PC-3 (cell line): ENCODE measurements around the gene RPRD1A. TPM values are rescaled to one million over a fixed set of nuclear protein-coding genes. Genes with fewer than 3 reads are reported as not detected.
"Not testable (repeated sequence)": the region's sequence is repeated elsewhere in the genome, so short reads cannot be mapped to it uniquely, and the experiment has no call there.

ENCODE experiments used
- ATAC-seq: fragments of 200-7000 bp; cut with Tn5 transposase; 2 replicates; pipeline ENCODE4 v1.9.1; 2020; ENCODE audit warnings: mild to moderate bottlenecking, moderate library complexity
- BruUV-seq: library from RNA; stranded (reverse); fragments of 400-500 nt; replicated peaks from 2 replicates; lab custom pipeline; 2021; lab: Mats Ljungman, UMichigan
- CTCF ChIA-PET: fragments of 300-600 bp; sonication (Branson Sonifier 250); formaldehyde crosslinking; loops from one replicate; lab custom pipeline; 2022; ENCODE audit warnings: antibody characterized with exemption; lab: Charles Lee
- POLR2A ChIA-PET: fragments of 300-600 bp; sonication (Branson Sonifier 250); formaldehyde crosslinking; loops from one replicate; lab custom pipeline; 2022; ENCODE audit warnings: antibody characterized with exemption; ENCODE audit not compliant: unreplicated experiment; lab: Charles Lee
- DNase-seq: peaks from one replicate; pipeline ENCODE4 v3.0.0-alpha.2; 2015
- H2AFZ ChIP-seq: fragments of 300-600 bp; sonication (generic); 2 replicates; pipeline ENCODE4 v1.6.0; 2016; ENCODE audit warnings: antibody characterized with exemption, low read length
- H3F3A ChIP-seq: fragments of 300-600 bp; sonication (generic); one replicate; pipeline ENCODE4 v1.6.0; 2017; ENCODE audit warnings: antibody characterized with exemption, low read length, control low read depth, mild to moderate bottlenecking; ENCODE audit not compliant: unreplicated experiment
- H3K27ac ChIP-seq: fragments of 300-600 bp; sonication (generic); 2 replicates; pipeline ENCODE4 v1.5.1; 2016; ENCODE audit warnings: mild to moderate bottlenecking, low read length
- H3K27me3 ChIP-seq: fragments of 300-600 bp; sonication (generic); 2 replicates; pipeline ENCODE4 v1.6.1; 2016; ENCODE audit warnings: low read length, mixed read lengths
- H3K36me3 ChIP-seq: fragments of 300-600 bp; sonication (generic); 2 replicates; pipeline ENCODE4 v1.6.1; 2016; ENCODE audit warnings: low read depth, mixed run types, low read length, mixed read lengths
- H3K4me1 ChIP-seq: fragments of 300-600 bp; sonication (generic); 2 replicates; pipeline ENCODE4 v1.5.1; 2016; ENCODE audit warnings: low read length; ENCODE audit not compliant: insufficient read depth
- H3K4me2 ChIP-seq: fragments of 300-600 bp; sonication (generic); 2 replicates; pipeline ENCODE4 v1.6.0; 2016; ENCODE audit warnings: low read length
- H3K4me3 ChIP-seq: fragments of 300-600 bp; sonication (generic); 2 replicates; pipeline ENCODE4 v1.5.1; 2016; ENCODE audit warnings: mild to moderate bottlenecking, low read length, mixed read lengths
- H3K79me2 ChIP-seq: fragments of 300-600 bp; sonication (generic); 2 replicates; pipeline ENCODE4 v1.6.1; 2017; ENCODE audit warnings: low read length, mixed read lengths
- H3K9ac ChIP-seq: fragments of 300-600 bp; sonication (generic); 2 replicates; pipeline ENCODE4 v1.6.0; 2016; ENCODE audit warnings: mild to moderate bottlenecking, low read length
- H3K9me2 ChIP-seq: fragments of 300-600 bp; sonication (generic); replicated peaks from 2 replicates; pipeline ENCODE4 v1.6.1; 2016; ENCODE audit warnings: mixed run types, low read length, mixed read lengths
- H3K9me3 ChIP-seq: fragments of 300-600 bp; sonication (generic); 2 replicates; pipeline ENCODE4 v1.6.1; 2016; ENCODE audit warnings: low read length, mixed read lengths
- H4K20me1 ChIP-seq: fragments of 300-600 bp; sonication (generic); 2 replicates; pipeline ENCODE4 v1.6.1; 2016; ENCODE audit warnings: low read length, mixed read lengths
- EZH2 ChIP-seq: fragments of 300-600 bp; sonication (generic); IDR thresholded peaks from one replicate; pipeline ENCODE4 v1.6.1; 2017; ENCODE audit warnings: antibody characterized with exemption, mild to moderate bottlenecking, low read length; ENCODE audit not compliant: unreplicated experiment
- EZH2phosphoT487 ChIP-seq: fragments of 300-600 bp; sonication (generic); IDR thresholded peaks from 2 replicates; pipeline ENCODE4 v1.6.1; 2018; ENCODE audit warnings: mild to moderate bottlenecking, antibody characterized with exemption, low read length, borderline replicate concordance
- intact Hi-C: fragments of 100-400 bp; cut with micrococcal nuclease; formaldehyde crosslinking; loops from 2 replicates; pipeline ENCODE4 v1.9.0; 2023
- total RNA-seq: library from RNA; depleted of rRNA; stranded (reverse); fragments of >200 nt; gene quantifications from 2 replicates; pipeline ENCODE4 v1.2.3, GENCODE V29; 2014
- TF ChIP-seq, protein P1 (sequence below): fragments of 300-600 bp; sonication (generic); conservative IDR thresholded peaks from 2 replicates; pipeline ENCODE4 v1.5.1; 2017; ENCODE audit warnings: antibody characterized with exemption, low read depth, mild to moderate bottlenecking, low read length

RPRD1A gene
- total RNA-seq, 1 experiment from 2014 or later, result 42.2 TPM

GRCh38 chr18:36078751-36079529, 11.6 kb upstream of the RPRD1A start:
- DNase-seq, result no peak
- Histone ChIP-seq H3K36me3 (no peaks in the 10 kb centered on the region), H3K9me3 (no peaks in the 10 kb centered on the region), H2AFZ (no peak overlapping the region), H3K4me1 (no peaks in the 10 kb centered on the region; the same call in 1 of the 2 replicates), H3K27me3 (no peaks in the 10 kb centered on the region), H3K9me2 (no peaks in the 10 kb centered on the region), H3K4me3 (no peak overlapping the region), H3K27ac (no peak overlapping the region), H3K79me2 (no peaks in the 10 kb centered on the region), H3K4me2 (no peak overlapping the region), H4K20me1 (no peaks in the 10 kb centered on the region), H3K9ac (no peak overlapping the region), H3F3A (no peaks in the 10 kb centered on the region)
- no TSS peak for BruUV-seq
- no peak for TF ChIP-seq EZH2phosphoT487
- TF ChIP-seq, protein P1, sequence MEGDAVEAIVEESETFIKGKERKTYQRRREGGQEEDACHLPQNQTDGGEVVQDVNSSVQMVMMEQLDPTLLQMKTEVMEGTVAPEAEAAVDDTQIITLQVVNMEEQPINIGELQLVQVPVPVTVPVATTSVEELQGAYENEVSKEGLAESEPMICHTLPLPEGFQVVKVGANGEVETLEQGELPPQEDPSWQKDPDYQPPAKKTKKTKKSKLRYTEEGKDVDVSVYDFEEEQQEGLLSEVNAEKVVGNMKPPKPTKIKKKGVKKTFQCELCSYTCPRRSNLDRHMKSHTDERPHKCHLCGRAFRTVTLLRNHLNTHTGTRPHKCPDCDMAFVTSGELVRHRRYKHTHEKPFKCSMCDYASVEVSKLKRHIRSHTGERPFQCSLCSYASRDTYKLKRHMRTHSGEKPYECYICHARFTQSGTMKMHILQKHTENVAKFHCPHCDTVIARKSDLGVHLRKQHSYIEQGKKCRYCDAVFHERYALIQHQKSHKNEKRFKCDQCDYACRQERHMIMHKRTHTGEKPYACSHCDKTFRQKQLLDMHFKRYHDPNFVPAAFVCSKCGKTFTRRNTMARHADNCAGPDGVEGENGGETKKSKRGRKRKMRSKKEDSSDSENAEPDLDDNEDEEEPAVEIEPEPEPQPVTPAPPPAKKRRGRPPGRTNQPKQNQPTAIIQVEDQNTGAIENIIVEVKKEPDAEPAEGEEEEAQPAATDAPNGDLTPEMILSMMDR, result no peak
- no peak for TF ChIP-seq EZH2
- no peak for ATAC-seq
- ChIA-PET CTCF (no interaction called here), POLR2A (no interaction called here)
- intact Hi-C loops, result no loop called here

DNA sequence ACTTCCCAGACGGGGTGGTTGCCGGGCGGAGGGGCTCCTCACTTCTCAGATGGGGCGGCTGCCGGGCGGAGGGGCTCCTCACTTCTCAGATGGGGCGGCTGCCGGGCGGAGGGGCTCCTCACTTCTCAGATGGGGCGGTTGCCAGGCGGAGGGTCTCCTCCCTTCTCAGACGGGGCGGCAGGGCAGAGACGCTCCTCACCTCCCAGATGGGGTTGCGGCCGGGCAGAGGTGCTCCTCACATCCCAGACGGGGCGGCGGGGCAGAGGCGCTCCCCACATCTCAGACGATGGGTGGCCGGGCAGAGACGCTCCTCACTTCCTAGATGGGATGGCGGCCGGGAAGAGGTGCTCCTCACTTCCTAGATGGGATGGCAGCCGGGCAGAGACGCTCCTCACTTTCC, 10.4 kb upstream of the RPRD1A start:
- H3F3A ChIP-seq, H3K4me2 ChIP-seq, intact Hi-C loops, H3K4me1 ChIP-seq, BruUV-seq, POLR2A ChIA-PET, H4K20me1 ChIP-seq, H3K9ac ChIP-seq, H2AFZ ChIP-seq, H3K9me2 ChIP-seq, DNase-seq, H3K79me2 ChIP-seq, H3K9me3 ChIP-seq, H3K27ac ChIP-seq, CTCF ChIA-PET, ATAC-seq, H3K36me3 ChIP-seq, H3K4me3 ChIP-seq, H3K27me3 ChIP-seq: not testable (repeated sequence)

DNA sequence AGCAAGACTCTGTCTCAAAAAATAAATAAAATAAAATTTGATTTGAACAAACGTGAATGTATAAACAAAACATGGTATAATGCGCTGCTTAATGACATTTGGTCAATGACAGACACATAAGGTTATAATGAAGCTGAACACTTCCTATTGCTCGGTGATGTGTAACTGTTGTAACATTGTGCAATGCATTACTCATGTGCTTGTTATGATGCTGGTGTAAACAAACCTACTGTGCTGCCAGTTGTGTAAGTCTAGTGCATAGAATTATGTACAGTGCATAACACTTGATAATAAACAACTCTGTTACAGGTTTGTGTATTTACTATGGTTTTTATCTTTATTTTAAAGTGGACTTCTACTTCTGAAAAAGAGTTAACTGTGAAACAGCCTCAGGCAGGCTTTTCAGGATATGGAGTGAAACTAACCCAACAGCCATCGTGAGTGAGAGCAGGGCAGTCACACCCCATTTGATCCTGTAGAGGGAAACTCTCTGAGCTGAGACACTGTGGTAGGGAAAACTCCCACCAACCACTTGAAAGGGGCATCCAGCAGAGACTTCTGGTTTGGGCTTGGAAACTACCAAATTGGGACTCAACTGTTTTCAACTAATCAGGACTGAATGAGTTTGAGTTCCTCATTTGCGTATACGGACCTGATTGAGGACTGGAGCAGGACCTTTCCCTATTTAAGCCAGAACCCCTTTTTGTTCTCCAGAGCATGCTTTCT, 8.7 kb upstream of the RPRD1A start:
- no peaks in the 10 kb centered on the region for H3K79me2 ChIP-seq
- CTCF ChIA-PET, result no interaction called here
- no peaks in the 10 kb centered on the region for H3F3A ChIP-seq
- DNase-seq (peak; percentile 48), ATAC-seq (peak; percentile 53; the same call in 1 of the 2 replicates)
- no peaks in the 10 kb centered on the region for H3K27me3 ChIP-seq
- H3K4me3 ChIP-seq, result no peak overlapping the region
- no peak for TF ChIP-seq EZH2phosphoT487
- TF ChIP-seq EZH2, result no peak
- TF ChIP-seq, protein P1, result no peak
- H3K27ac ChIP-seq, result no peak overlapping the region
- POLR2A ChIA-PET, result no interaction called here
- no TSS peak for BruUV-seq
- H3K4me2 ChIP-seq, result no peak overlapping the region
- H4K20me1 ChIP-seq, result no peaks in the 10 kb centered on the region
- H3K4me1 ChIP-seq, result no peaks in the 10 kb centered on the region; the same call in 1 of the 2 replicates
- H3K36me3 ChIP-seq, result no peaks in the 10 kb centered on the region
- H3K9me3 ChIP-seq, result no peaks in the 10 kb centered on the region
- no peak overlapping the region for H3K9ac ChIP-seq
- intact Hi-C loops, result no loop called here
- H3K9me2 ChIP-seq, result no peaks in the 10 kb centered on the region
- no peak overlapping the region for H2AFZ ChIP-seq
